IMR-90 (cell line): Measurements from ENCODE around the gene CPSF2.

Source experiments
- BHLHE40 ChIP-seq: fragments of 150-350 bp; IDR thresholded peaks from 2 replicates; pipeline ENCODE4 v1.6.1; 2016; ENCODE audit warnings: mild to moderate bottlenecking, low read depth, low read length
- CEBPB ChIP-seq: IDR thresholded peaks from 2 replicates; pipeline ENCODE4 v1.6.1; 2012; ENCODE audit warnings: low read depth, low read length, improper control_type of control experiment
- POLR2A ChIP-seq: IDR thresholded peaks from 2 replicates; pipeline ENCODE4 v1.6.1; 2012; ENCODE audit warnings: mild to moderate bottlenecking, low read depth, low read length
- RAD21 ChIP-seq: IDR thresholded peaks from 2 replicates; pipeline ENCODE4 v1.6.1; 2012; ENCODE audit warnings: low read length, improper control_type of control experiment
- RFX5 ChIP-seq: IDR thresholded peaks from 2 replicates; pipeline ENCODE4 v1.8.0; 2012; ENCODE audit warnings: low read depth, mild to moderate bottlenecking, low read length, moderate library complexity
- SMC3 ChIP-seq: fragments of 150-350 bp; IDR thresholded peaks from 2 replicates; pipeline ENCODE4 v1.6.1; 2016; ENCODE audit warnings: low read depth, mild to moderate bottlenecking, antibody characterized with exemption, low read length, moderate library complexity
- TF ChIP-seq, protein P1 (sequence below): conservative IDR thresholded peaks from 2 replicates; pipeline ENCODE4 v1.5.1; 2012; ENCODE audit warnings: mild to moderate bottlenecking, low read depth, low read length, improper control_type of control experiment
- TF ChIP-seq, protein P2 (sequence below): fragments of 150-350 bp; IDR thresholded peaks from 2 replicates; pipeline ENCODE4 v1.6.1; 2016; ENCODE audit warnings: low read depth, mild to moderate bottlenecking, low read length, moderate library complexity, borderline replicate concordance

GRCh38 chr14:92199763-92200162 lies 78.0 kb downstream of the CPSF2 start:
- TF ChIP-seq, protein P1, sequence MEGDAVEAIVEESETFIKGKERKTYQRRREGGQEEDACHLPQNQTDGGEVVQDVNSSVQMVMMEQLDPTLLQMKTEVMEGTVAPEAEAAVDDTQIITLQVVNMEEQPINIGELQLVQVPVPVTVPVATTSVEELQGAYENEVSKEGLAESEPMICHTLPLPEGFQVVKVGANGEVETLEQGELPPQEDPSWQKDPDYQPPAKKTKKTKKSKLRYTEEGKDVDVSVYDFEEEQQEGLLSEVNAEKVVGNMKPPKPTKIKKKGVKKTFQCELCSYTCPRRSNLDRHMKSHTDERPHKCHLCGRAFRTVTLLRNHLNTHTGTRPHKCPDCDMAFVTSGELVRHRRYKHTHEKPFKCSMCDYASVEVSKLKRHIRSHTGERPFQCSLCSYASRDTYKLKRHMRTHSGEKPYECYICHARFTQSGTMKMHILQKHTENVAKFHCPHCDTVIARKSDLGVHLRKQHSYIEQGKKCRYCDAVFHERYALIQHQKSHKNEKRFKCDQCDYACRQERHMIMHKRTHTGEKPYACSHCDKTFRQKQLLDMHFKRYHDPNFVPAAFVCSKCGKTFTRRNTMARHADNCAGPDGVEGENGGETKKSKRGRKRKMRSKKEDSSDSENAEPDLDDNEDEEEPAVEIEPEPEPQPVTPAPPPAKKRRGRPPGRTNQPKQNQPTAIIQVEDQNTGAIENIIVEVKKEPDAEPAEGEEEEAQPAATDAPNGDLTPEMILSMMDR: no peak
- TF ChIP-seq POLR2A (no peak), SMC3 (no peak), CEBPB (no peak), BHLHE40 (no peak), RFX5 (no peak), RAD21 (no peak)
- TF ChIP-seq, protein P2, sequence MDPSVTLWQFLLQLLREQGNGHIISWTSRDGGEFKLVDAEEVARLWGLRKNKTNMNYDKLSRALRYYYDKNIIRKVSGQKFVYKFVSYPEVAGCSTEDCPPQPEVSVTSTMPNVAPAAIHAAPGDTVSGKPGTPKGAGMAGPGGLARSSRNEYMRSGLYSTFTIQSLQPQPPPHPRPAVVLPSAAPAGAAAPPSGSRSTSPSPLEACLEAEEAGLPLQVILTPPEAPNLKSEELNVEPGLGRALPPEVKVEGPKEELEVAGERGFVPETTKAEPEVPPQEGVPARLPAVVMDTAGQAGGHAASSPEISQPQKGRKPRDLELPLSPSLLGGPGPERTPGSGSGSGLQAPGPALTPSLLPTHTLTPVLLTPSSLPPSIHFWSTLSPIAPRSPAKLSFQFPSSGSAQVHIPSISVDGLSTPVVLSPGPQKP: no peak
